HepG2 (cell line): ENCODE measurements around the gene SECISBP2L. TPM values are rescaled to one million over a fixed set of nuclear protein-coding genes. Genes with fewer than 3 reads are reported as not detected.

Experiments used
- ATAC-seq: fragments of 200-7000 bp; cut with Tn5 transposase; 3 replicates; pipeline ENCODE4 v1.9.1; 2020; ENCODE audit warnings: mild to moderate bottlenecking, moderate library complexity
- BruUV-seq: library from RNA; stranded (reverse); fragments of 400-500 nt; replicated peaks from 2 replicates; lab custom pipeline; 2021; lab: Mats Ljungman, UMichigan
- CTCF ChIA-PET: fragments of 300-600 bp; formaldehyde crosslinking; extraction: SDS; loops from one replicate; lab custom pipeline; 2021; ENCODE audit warnings: low total read pairs, inconsistent platforms, low intra/inter-chr PET ratio; lab: Yijun Ruan, JAX
- POLR2A ChIA-PET: fragments of 350-600 bp; sonication (Branson Sonifier 250); formaldehyde crosslinking; loops from one replicate; lab custom pipeline; 2020; ENCODE audit warnings: antibody characterized with exemption, inconsistent platforms; lab: Yijun Ruan, JAX
- DNase-seq: peaks from one replicate; pipeline ENCODE4 v3.0.0-alpha.2; 2015; ENCODE audit warnings: low spot score
- FAIRE-seq: peaks from 3 replicates; lab custom pipeline; 2011; peaks lifted over from hg19 to GRCh38; lab: Jason Lieb, UNC
- H2AFZ ChIP-seq: one replicate; pipeline ENCODE4 v1.6.1; 2011; ENCODE audit warnings: low read length, inconsistent platforms
- H3K27ac ChIP-seq: fragments of 300-600 bp; 3 replicates; pipeline ENCODE4 v1.8.0; 2011; ENCODE audit warnings: mixed run types, mild to moderate bottlenecking, mixed read lengths, low read length, inconsistent platforms; ENCODE audit not compliant: insufficient read depth; ENCODE audit errors: extremely low read length
- H3K27me3 ChIP-seq, 2 experiments: fragments of 200-600 bp in 1 of 2; 2 replicates in 1 of 2; 3 replicates in 1 of 2; pipeline versions ENCODE4 v1.6.0 to v1.8.0; 2011; ENCODE audit warnings: low read length in 2 of 2, mild to moderate bottlenecking in 2 of 2, moderate library complexity in 2 of 2, inconsistent platforms in 1 of 2; ENCODE audit not compliant: insufficient read depth in 2 of 2, control insufficient read depth in 1 of 2
- H3K36me3 ChIP-seq, 2 experiments: fragments of 200-600 bp in 1 of 2; replicated peaks in 1 of 2; 2 replicates in 1 of 2; 3 replicates in 1 of 2; pipeline versions ENCODE4 v1.5.1 to v1.8.0; 2011; ENCODE audit warnings: low read length in 2 of 2, inconsistent platforms in 1 of 2; ENCODE audit not compliant: insufficient read depth in 2 of 2, control insufficient read depth in 1 of 2
- H3K4me1 ChIP-seq: 2 replicates; pipeline ENCODE4 v1.5.1; 2012; ENCODE audit warnings: low read length, inconsistent platforms; ENCODE audit not compliant: insufficient read depth
- H3K4me2 ChIP-seq: 2 replicates; pipeline ENCODE4 v1.6.0; 2011; ENCODE audit warnings: low read depth, low read length, inconsistent platforms
- H3K4me3 ChIP-seq, 3 experiments: fragments of 200-600 bp in 1 of 3; sonication (generic), shearing (Covaris generic) in 1 of 3; replicated peaks in 1 of 3; 2 replicates each; pipeline ENCODE4 v1.5.1; 2011 to 2016; ENCODE audit warnings: low read length in 3 of 3, inconsistent platforms in 2 of 3, low read depth in 2 of 3, mild to moderate bottlenecking in 2 of 3, control low read depth in 1 of 3, mixed read lengths in 1 of 3; ENCODE audit not compliant: insufficient read depth in 1 of 3
- H3K79me2 ChIP-seq: one replicate; pipeline ENCODE4 v1.6.1; 2011; ENCODE audit warnings: low read length, inconsistent platforms; ENCODE audit not compliant: insufficient read depth
- H3K9ac ChIP-seq: 2 replicates; pipeline ENCODE4 v1.6.0; 2011; ENCODE audit warnings: mild to moderate bottlenecking, low read depth, low read length, inconsistent platforms; ENCODE audit not compliant: insufficient read depth
- H3K9me3 ChIP-seq: 2 replicates; pipeline ENCODE4 v1.5.1; 2012; ENCODE audit warnings: mild to moderate bottlenecking, low read length
- H4K20me1 ChIP-seq: 2 replicates; pipeline ENCODE4 v1.6.0; 2011; ENCODE audit warnings: inconsistent platforms, mild to moderate bottlenecking, low read length, moderate library complexity; ENCODE audit not compliant: insufficient read depth
- ATF7 ChIP-seq, 2 experiments: fragments of 450-650 bp in 1 of 2; sonication (generic) in 1 of 2; formaldehyde crosslinking in 1 of 2; IDR thresholded peaks; 2 replicates each; pipeline versions ENCODE4 v1.4.0 to v1.6.1; 2016 to 2020; ENCODE audit warnings: antibody characterized with exemption in 1 of 2, mild to moderate bottlenecking in 1 of 2, missing genetic modification reagents in 1 of 2
- CBFB ChIP-seq: sonication (generic); formaldehyde crosslinking; IDR thresholded peaks from 2 replicates; pipeline ENCODE4 v1.4.0; 2020; ENCODE audit warnings: missing genetic modification reagents
- CENPT ChIP-seq: sonication (generic); formaldehyde crosslinking; IDR thresholded peaks from 2 replicates; pipeline ENCODE4 v1.8.0; 2022; ENCODE audit warnings: low read depth, mild to moderate bottlenecking, moderate library complexity, missing genetic modification reagents
- DNMT3B ChIP-seq: conservative IDR thresholded peaks from 2 replicates; pipeline ENCODE4 v1.6.1; 2016; ENCODE audit warnings: missing biosample characterization, control low read depth
- ERF ChIP-seq: IDR thresholded peaks from 2 replicates; pipeline ENCODE4 v1.6.1; 2018; ENCODE audit warnings: missing biosample characterization, missing genetic modification reagents
- HNRNPL ChIP-seq: fragments of 200-400 bp; formaldehyde crosslinking; IDR thresholded peaks from 2 replicates; pipeline ENCODE4 v1.6.1; 2017; ENCODE audit warnings: mild to moderate bottlenecking, low read depth, low read length
- KAT8 ChIP-seq: IDR thresholded peaks from 2 replicates; pipeline ENCODE4 v1.6.1; 2016; ENCODE audit warnings: missing genetic modification reagents, missing compliant biosample characterization
- KDM1A ChIP-seq: IDR thresholded peaks from 2 replicates; pipeline ENCODE4 v1.6.1; 2016; ENCODE audit warnings: missing compliant biosample characterization
- SIN3B ChIP-seq: fragments of 150-350 bp; IDR thresholded peaks from 2 replicates; pipeline ENCODE4 v1.6.1; 2014; ENCODE audit warnings: low read length
- SRY ChIP-seq: sonication (generic); formaldehyde crosslinking; IDR thresholded peaks from 2 replicates; pipeline ENCODE4 v1.8.0; 2022; ENCODE audit warnings: mild to moderate bottlenecking, missing genetic modification reagents
- TMF1 ChIP-seq: sonication (generic); formaldehyde crosslinking; IDR thresholded peaks from 2 replicates; pipeline ENCODE4 v1.8.1; 2022; ENCODE audit warnings: low read depth, missing genetic modification reagents
- ZNF143 ChIP-seq: sonication (generic); formaldehyde crosslinking; IDR thresholded peaks from 2 replicates; pipeline ENCODE4 v1.4.0; 2020; ENCODE audit warnings: missing genetic modification reagents
- ZNF83 ChIP-seq: sonication (generic); formaldehyde crosslinking; IDR thresholded peaks from 2 replicates; pipeline ENCODE4 v1.4.0; 2020; ENCODE audit warnings: missing genetic modification reagents, mild to moderate bottlenecking, borderline replicate concordance
- ZZZ3 ChIP-seq: sonication (generic); formaldehyde crosslinking; IDR thresholded peaks from 2 replicates; pipeline ENCODE4 v1.4.0; 2020; ENCODE audit warnings: missing genetic modification reagents, mild to moderate bottlenecking, borderline replicate concordance
- WGBS: methylation state at CpG from one replicate; pipeline ENCODE4 v1.1.6; 2017; ENCODE audit warnings: low lambda C conversion rate; 5-methylcytosine and 5-hydroxymethylcytosine counted together
- in situ Hi-C: cut with HindIII; loops from 2 replicates; pipeline ENCODE4 v1.10.0; 2017; ENCODE audit warnings: low pct_unique_long_range_greater_than_20kb; ENCODE audit not compliant: extremely low pct_ligation_motif_present
- intact Hi-C: fragments of 100-400 bp; cut with micrococcal nuclease; formaldehyde crosslinking; loops from one replicate; pipeline ENCODE4 v1.10.0; 2022; ENCODE audit not compliant: unreplicated experiment
- polyA plus RNA-seq, 8 experiments: library from polyadenylated mRNA; depleted of rRNA in 3 of 8; stranded (reverse) in 7 of 8; unstranded in 1 of 8; fragments of >200 nt; fragmentation: Illumina TruSeq in 4 of 8; extraction: Trizol in 4 of 8; gene quantifications; 2 replicates each; pipeline versions ENCODE4 v1.2.1 to v1.2.3, GENCODE V29; 2011 to 2016; ENCODE audit warnings: low read depth in 4 of 8, missing spikeins in 1 of 8, mixed read lengths in 1 of 8; ENCODE audit not compliant: insufficient read depth in 1 of 8
- total RNA-seq, 5 experiments: library from RNA; depleted of rRNA; stranded (reverse); fragments of >200 nt; fragmentation: Illumina TruSeq; extraction: Trizol; gene quantifications; 2 replicates each; pipeline ENCODE4 v1.2.3, GENCODE V29; 2016; ENCODE audit warnings: low read depth in 1 of 5
- TF ChIP-seq, protein P1 (sequence below): sonication (generic); formaldehyde crosslinking; IDR thresholded peaks from 2 replicates; pipeline ENCODE4 v1.5.0; 2020; ENCODE audit warnings: mild to moderate bottlenecking, missing genetic modification reagents, moderate library complexity
- TF ChIP-seq, protein P2 (sequence below): sonication (generic); formaldehyde crosslinking; IDR thresholded peaks from 2 replicates; pipeline ENCODE4 v1.9.0; 2021; ENCODE audit warnings: missing genetic modification reagents, borderline replicate concordance

The SECISBP2L gene
- total and polyA plus RNA-seq, 2 of the 13 experiments (the other 11 are each of a cell fraction or from before 2014, with no cell fraction given): 13.9 to 15.6 TPM

DNA sequence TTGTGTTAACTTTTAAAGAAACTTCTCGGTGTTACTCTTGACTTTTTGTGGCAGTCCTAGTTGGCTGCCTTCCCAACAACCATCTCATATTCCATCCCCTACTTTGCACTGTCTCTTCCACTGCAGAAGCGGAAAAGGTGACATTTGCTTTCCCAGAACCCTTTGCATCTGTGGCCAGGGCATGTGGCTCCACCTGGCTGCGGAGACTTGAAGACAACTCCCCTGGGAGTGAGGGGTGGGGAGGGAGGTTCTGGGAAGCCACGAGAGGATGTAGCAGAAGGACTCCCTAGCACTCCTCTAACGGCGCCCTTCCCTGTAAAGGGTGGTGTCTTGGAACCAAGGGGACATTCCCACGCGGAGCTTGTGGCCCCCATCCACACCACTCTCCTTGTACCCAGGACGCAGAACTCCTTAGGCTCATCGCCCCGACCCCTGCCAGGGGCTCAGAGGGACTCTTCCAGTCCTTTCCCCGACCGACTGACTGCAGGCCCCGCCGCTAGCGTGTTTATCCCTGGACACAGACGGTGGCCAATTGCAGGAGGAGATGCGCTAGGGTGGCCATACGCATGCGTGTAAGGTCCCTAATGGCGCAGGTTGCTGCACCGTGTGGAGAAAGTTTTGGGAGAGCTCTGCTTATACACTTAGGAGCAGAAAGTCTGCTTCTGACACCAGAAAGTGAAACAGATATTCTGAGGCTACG, 33.2 kb upstream of the SECISBP2L start:
- ATAC-seq (0 out of 3 replicates have a peak, but pooled peaks have one; percentile 27), DNase-seq (no peak)
- no peak overlapping the region for H3K4me2 ChIP-seq
- no peaks in the 10 kb centered on the region for H3K79me2 ChIP-seq
- TF ChIP-seq KAT8 (CRISPR knock-in tag) (no peak), SRY (CRISPR knock-in tag) (no peak), ZZZ3 (no peak), DNMT3B (CRISPR knock-in tag) (no peak), TMF1 (no peak), CBFB (CRISPR knock-in tag) (no peak), HNRNPL (no peak), ZNF83 (no peak), SIN3B (no peak), ATF7 (IDR thresholded peaks at IDR 0.05) (no peak), ATF7 (CRISPR knock-in tag; IDR thresholded peaks at IDR 0.05) (no peak), CENPT (no peak), ZNF143 (CRISPR knock-in tag) (peak; percentile 67), KDM1A (no peak), ERF (no peak)
- TF ChIP-seq, protein P1, sequence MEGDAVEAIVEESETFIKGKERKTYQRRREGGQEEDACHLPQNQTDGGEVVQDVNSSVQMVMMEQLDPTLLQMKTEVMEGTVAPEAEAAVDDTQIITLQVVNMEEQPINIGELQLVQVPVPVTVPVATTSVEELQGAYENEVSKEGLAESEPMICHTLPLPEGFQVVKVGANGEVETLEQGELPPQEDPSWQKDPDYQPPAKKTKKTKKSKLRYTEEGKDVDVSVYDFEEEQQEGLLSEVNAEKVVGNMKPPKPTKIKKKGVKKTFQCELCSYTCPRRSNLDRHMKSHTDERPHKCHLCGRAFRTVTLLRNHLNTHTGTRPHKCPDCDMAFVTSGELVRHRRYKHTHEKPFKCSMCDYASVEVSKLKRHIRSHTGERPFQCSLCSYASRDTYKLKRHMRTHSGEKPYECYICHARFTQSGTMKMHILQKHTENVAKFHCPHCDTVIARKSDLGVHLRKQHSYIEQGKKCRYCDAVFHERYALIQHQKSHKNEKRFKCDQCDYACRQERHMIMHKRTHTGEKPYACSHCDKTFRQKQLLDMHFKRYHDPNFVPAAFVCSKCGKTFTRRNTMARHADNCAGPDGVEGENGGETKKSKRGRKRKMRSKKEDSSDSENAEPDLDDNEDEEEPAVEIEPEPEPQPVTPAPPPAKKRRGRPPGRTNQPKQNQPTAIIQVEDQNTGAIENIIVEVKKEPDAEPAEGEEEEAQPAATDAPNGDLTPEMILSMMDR (CRISPR knock-in tag): peak; percentile 26; the same call in 1 of the 2 replicates
- TF ChIP-seq, protein P2, sequence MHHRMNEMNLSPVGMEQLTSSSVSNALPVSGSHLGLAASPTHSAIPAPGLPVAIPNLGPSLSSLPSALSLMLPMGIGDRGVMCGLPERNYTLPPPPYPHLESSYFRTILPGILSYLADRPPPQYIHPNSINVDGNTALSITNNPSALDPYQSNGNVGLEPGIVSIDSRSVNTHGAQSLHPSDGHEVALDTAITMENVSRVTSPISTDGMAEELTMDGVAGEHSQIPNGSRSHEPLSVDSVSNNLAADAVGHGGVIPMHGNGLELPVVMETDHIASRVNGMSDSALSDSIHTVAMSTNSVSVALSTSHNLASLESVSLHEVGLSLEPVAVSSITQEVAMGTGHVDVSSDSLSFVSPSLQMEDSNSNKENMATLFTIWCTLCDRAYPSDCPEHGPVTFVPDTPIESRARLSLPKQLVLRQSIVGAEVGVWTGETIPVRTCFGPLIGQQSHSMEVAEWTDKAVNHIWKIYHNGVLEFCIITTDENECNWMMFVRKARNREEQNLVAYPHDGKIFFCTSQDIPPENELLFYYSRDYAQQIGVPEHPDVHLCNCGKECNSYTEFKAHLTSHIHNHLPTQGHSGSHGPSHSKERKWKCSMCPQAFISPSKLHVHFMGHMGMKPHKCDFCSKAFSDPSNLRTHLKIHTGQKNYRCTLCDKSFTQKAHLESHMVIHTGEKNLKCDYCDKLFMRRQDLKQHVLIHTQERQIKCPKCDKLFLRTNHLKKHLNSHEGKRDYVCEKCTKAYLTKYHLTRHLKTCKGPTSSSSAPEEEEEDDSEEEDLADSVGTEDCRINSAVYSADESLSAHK (CRISPR knock-in tag): no peak
- TF ChIP-seq, all 625 proteins: peak for 2
- in situ Hi-C loops (loop anchor here (25.0 kb wide), 1 partner anchor 217 kb away; no protein-coding TSS in a partner anchor), intact Hi-C loops (no loop called here)
- H2AFZ ChIP-seq: no peak overlapping the region
- BruUV-seq: no TSS peak
- ChIA-PET POLR2A (no interaction called here), CTCF (no interaction called here)
- H3K4me3 ChIP-seq: no peak overlapping the region
- no peaks in the 10 kb centered on the region for H3K9me3 ChIP-seq
- no peak overlapping the region for H3K27ac ChIP-seq
- H3K9ac ChIP-seq: no peak overlapping the region
- H3K4me1 ChIP-seq: no peaks in the 10 kb centered on the region
- H3K36me3 ChIP-seq: no peaks in the 10 kb centered on the region
- FAIRE-seq: no peak
- H3K27me3 ChIP-seq: no peaks in the 10 kb centered on the region
- 76% methylated on average over 23 of the region's 23 CpGs for WGBS
- H4K20me1 ChIP-seq: no peaks in the 10 kb centered on the region
